ENCODE data around the gene SRF. TPM values are rescaled to one million over a fixed set of nuclear protein-coding genes. Genes with fewer than 3 reads are reported as not detected.

Gene SRF
- total RNA-seq, 2 donors from 2014 or later: 59.4 to 116 TPM

DNA sequence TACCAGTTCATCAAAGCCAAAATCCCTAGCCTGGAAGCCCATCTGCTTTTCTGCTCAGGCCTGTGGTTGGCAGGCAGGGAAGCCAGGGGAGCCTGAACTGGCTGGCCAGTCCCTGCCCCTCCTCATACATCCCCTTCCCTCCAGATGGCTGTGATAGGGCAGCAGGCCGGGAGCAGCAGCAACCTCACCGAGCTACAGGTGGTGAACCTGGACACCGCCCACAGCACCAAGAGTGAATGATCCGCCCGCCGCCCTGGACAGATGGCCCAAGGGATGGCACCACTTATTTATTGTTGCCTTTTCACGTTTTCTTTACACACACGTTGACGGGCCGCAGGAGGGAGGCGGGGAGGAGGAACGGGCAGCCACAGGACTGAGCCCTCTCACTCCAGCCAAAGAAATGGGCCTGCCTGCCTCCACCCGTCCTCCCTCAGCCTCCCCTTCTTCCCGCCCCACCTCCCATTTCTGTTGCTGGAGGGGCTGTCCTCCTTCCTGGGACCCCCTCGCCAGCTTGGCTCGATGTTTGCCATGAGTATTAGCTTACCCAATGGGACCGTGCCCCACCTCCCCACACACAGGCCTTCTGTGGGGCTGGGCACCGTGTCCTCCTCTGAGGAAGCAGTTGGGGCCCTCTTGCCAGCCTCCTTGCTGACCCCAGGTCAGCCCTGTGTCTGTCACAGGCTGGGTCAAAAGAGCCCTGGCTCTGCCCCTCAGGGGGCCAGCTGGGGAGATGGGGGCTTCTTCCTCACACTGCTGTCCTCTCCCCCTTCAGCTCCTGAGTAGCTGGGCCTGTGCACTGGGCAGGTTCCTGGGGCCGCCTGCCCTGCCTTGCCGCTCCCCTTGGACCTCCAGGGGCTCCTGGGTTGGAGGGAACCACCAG, 8.1 kb downstream of the SRF start:
- Histone ChIP-seq H3K4me3 (no peak overlapping the region), H3K4me1 (peaks cover 0 to 37% of the 10 kb centered on the region in 2 donors), H3K27me3 (no peaks in the 10 kb centered on the region), H3K27ac (no peak overlapping the region), H3K9me3 (no peaks in the 10 kb centered on the region), H3K36me3 (peaks cover 54% of the 10 kb centered on the region)
- TF ChIP-seq, protein P1, sequence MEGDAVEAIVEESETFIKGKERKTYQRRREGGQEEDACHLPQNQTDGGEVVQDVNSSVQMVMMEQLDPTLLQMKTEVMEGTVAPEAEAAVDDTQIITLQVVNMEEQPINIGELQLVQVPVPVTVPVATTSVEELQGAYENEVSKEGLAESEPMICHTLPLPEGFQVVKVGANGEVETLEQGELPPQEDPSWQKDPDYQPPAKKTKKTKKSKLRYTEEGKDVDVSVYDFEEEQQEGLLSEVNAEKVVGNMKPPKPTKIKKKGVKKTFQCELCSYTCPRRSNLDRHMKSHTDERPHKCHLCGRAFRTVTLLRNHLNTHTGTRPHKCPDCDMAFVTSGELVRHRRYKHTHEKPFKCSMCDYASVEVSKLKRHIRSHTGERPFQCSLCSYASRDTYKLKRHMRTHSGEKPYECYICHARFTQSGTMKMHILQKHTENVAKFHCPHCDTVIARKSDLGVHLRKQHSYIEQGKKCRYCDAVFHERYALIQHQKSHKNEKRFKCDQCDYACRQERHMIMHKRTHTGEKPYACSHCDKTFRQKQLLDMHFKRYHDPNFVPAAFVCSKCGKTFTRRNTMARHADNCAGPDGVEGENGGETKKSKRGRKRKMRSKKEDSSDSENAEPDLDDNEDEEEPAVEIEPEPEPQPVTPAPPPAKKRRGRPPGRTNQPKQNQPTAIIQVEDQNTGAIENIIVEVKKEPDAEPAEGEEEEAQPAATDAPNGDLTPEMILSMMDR (IDR thresholded peaks at IDR 0.05): no peak
- no peak for DNase-seq (ENCODE audit: low spot score)

DNA sequence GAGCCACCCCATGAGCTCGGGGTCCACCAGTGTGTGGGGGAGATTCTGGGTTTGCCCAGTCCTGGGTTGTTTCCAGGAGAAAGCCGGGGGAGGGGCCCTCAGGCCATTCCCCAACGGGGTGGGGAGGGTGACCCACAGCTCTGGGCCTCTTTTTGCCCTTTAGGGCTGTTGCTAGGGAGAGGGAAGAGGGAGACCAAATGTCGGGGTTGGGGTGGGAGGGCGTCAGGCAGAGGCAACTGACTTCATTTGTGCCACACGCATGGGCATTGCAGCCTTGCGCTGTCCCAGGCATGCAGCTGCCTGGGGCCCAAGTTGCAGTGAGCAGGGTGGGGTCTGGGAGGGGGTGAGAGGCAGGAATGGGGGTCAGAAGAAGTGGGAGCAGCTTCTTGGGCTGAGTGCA, 9.0 kb downstream of the SRF start:
- DNase-seq (ENCODE audit: low spot score): no peak
- Histone ChIP-seq H3K36me3 (peaks cover 53% of the 10 kb centered on the region), H3K9me3 (no peaks in the 10 kb centered on the region), H3K4me1 (peaks cover 0 to 30% of the 10 kb centered on the region in 2 donors), H3K27me3 (no peaks in the 10 kb centered on the region), H3K4me3 (no peak overlapping the region), H3K27ac (no peak overlapping the region)
- TF ChIP-seq, protein P1 (IDR thresholded peaks at IDR 0.05): no peak

DNA sequence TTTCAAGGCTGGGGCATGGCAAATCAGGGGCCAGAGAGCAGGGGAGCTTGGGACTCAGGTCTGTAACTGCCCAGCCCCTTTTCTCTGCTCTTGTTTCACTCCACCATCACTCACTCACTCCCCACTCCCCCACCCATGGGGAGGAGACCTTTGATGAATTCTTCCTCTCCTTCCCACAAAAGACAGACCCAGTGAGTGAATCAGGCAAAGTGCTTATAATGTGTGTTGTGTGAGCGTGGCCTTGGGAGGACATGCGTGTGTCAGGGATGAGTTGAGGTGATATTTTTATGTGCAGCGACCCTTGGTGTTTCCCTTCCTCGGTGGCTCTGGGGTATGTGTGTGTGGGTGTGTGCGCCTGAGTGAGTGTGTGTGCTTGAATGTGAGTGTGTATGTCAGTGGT, 9.9 kb downstream of the SRF start:
- Histone ChIP-seq H3K36me3 (peaks cover 53% of the 10 kb centered on the region), H3K27ac (no peak overlapping the region), H3K4me1 (peaks cover 0 to 21% of the 10 kb centered on the region in 2 donors), H3K9me3 (no peaks in the 10 kb centered on the region), H3K4me3 (no peak overlapping the region), H3K27me3 (no peaks in the 10 kb centered on the region)
- DNase-seq (ENCODE audit: low spot score): no peak
- TF ChIP-seq, protein P1 (IDR thresholded peaks at IDR 0.05): no peak

DNA sequence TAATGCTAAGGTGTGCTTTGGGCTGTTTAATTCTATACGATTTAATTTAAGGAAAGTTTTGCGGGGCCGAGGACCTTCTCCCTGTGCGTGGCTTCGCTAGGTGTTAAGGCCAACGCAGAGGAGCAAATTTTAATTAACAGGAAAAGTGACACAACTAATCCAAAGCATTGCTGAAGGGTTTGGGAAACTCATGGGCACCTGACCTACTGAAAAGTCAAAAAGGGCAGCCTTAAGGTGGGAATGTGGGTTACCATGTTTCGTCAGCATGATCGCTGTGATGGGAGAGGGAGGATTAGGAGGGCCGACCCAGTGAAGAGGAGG, 10.5 kb downstream of the SRF start:
- TF ChIP-seq, protein P1 (IDR thresholded peaks at IDR 0.05): no peak
- H3K9me3 ChIP-seq: no peaks in the 10 kb centered on the region
- H3K4me3 ChIP-seq: peak overlapping the region; percentile 63 to 86
- H3K4me1 ChIP-seq: peaks cover 0 to 17% of the 10 kb centered on the region in 2 donors
- H3K27me3 ChIP-seq: no peaks in the 10 kb centered on the region
- peaks cover 53% of the 10 kb centered on the region for H3K36me3 ChIP-seq
- no peak for DNase-seq (ENCODE audit: low spot score)
- peak overlapping the region; percentile 67 to 79 for H3K27ac ChIP-seq

DNA sequence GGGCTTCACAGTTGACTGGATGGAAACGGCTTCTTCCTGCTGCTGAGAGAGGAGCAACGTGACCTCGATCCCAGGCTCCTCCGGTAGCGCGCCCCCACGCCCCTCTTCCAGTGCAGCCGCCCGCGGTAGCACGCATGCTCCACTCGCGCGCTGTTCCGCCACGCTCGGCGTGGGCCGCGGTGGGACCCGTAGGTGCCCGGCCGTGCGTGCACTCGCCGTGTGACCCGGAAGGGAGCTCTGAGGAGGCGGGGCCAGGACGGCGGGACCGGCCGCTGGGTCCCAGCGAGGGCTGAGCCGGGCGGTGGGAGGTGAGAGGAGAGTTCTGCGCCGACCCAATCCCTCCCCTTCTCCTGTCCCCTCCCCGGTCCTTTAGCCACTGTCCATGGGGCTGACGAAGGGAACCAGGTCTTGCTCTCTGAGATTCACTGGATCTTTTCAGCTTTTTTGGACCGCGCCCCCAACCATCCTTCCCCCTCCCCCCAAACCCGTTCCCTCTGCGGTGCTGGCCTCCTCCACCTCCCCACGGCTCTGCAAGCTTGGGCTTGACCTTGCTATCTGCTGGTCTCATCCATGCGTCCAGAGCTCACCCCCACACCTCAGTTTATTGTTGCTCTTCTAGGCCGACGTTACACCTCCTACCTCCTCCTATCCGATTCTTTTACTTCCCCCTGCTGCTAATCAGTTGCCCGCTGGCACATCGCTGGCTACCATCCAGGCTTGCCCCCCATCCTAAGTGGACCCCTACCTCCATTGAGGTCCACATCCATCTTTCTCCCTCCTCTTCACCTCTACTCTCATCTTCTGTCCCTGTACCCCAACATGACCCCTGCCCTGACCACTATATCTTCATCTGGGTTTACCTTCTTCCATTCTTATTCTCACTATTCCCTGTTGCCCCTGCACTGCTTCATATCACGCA, 11.1 kb downstream of the SRF start, which contains the start of gene CUL9:
TSS of gene CUL9 (plus strand) at position 255 of the 919 bp plus-strand sequence. CDS start 2,115 bp downstream, outside the sequence.
- Histone ChIP-seq H3K27me3 (no peaks in the 10 kb centered on the region), H3K36me3 (peaks cover 53% of the 10 kb centered on the region), H3K4me1 (peaks cover 0 to 17% of the 10 kb centered on the region in 2 donors), H3K27ac (peak within 1 kb of the TSS; percentile 67 to 79), H3K9me3 (no peaks in the 10 kb centered on the region), H3K4me3 (peak within 1 kb of the TSS; percentile 63 to 86)
- DNase-seq (ENCODE audit: low spot score): peak; percentile 83
- TF ChIP-seq, protein P1 (IDR thresholded peaks at IDR 0.05): peak in 1 of 2 donors; percentile 14

Measured in right atrium auricular region (tissue), 2 donors.